Measurements from ENCODE around the gene RAD21L1.
"Not testable (repeated sequence)": the region's sequence is repeated elsewhere in the genome, so short reads cannot be mapped to it uniquely, and the experiment has no call there.

The RAD21L1 gene

GRCh38 chr20:1229541-1229940 lies 3.7 kb downstream of the RAD21L1 start:
- DNase-seq (ENCODE audit: low read depth) = no peak

GRCh38 chr20:1232286-1233111 lies 6.7 kb downstream of the RAD21L1 start:
- no peak for DNase-seq (ENCODE audit: low read depth)

- DNase-seq (ENCODE audit: low read depth) = no peak
Observed at GRCh38 chr20:1240549-1240948, 14.7 kb downstream of the RAD21L1 start.

GRCh38 chr20:1241456-1241855 lies 15.6 kb downstream of the RAD21L1 start:
- DNase-seq (ENCODE audit: low read depth) = no peak

GRCh38 chr20:1242099-1242498 lies 16.3 kb downstream of the RAD21L1 start:
- no peak for DNase-seq (ENCODE audit: low read depth)

GRCh38 chr20:1242530-1242929 lies 16.7 kb downstream of the RAD21L1 start:
- peak; percentile 72 for DNase-seq (ENCODE audit: low read depth)

GRCh38 chr20:1245578-1245977 lies 19.7 kb downstream of the RAD21L1 start:
- DNase-seq (ENCODE audit: low read depth) = no peak

- no peak for DNase-seq (ENCODE audit: low read depth)
Observed at GRCh38 chr20:1247689-1248088, 21.8 kb downstream of the RAD21L1 start.

- DNase-seq (ENCODE audit: low read depth) = not testable (repeated sequence)
Observed at GRCh38 chr20:1250282-1250681, 24.4 kb downstream of the RAD21L1 start.

GRCh38 chr20:1252416-1252815 lies 26.6 kb downstream of the RAD21L1 start:
- no peak for DNase-seq (ENCODE audit: low read depth)

- DNase-seq (ENCODE audit: low read depth) = no peak
Observed at GRCh38 chr20:1254254-1254653, 28.4 kb downstream of the RAD21L1 start.

- DNase-seq (ENCODE audit: low read depth) = no peak
Observed at GRCh38 chr20:1255675-1256074, 29.8 kb downstream of the RAD21L1 start.

- no peak for DNase-seq (ENCODE audit: low read depth)
Observed at GRCh38 chr20:1263853-1264252, 38.0 kb downstream of the RAD21L1 start.

- no peak for DNase-seq (ENCODE audit: low read depth)
Observed at GRCh38 chr20:1264727-1265126, 38.9 kb downstream of the RAD21L1 start.

- no peak for DNase-seq (ENCODE audit: low read depth)
Observed at GRCh38 chr20:1265226-1265915, 39.5 kb downstream of the RAD21L1 start.

GRCh38 chr20:1265916-1266166 lies 40.0 kb downstream of the RAD21L1 start:
- no peak for DNase-seq (ENCODE audit: low read depth)

GRCh38 chr20:1266167-1266973 lies 40.5 kb downstream of the RAD21L1 start, which contains the start of gene SNPH:
Gene SNPH, plus strand, starts transcription at chr20:1266294. Its CDS starts 29,946 bp downstream, at chr20:1296240.
- DNase-seq (ENCODE audit: low read depth) = peak; percentile 33

- no peak for DNase-seq (ENCODE audit: low read depth)
Observed at GRCh38 chr20:1267161-1267560, 41.3 kb downstream of the RAD21L1 start.

GRCh38 chr20:1267809-1268374 lies 42.0 kb downstream of the RAD21L1 start:
- no peak for DNase-seq (ENCODE audit: low read depth)

- DNase-seq (ENCODE audit: low read depth) = no peak
Observed at GRCh38 chr20:1269235-1269634, 43.4 kb downstream of the RAD21L1 start.

- DNase-seq (ENCODE audit: low read depth) = no peak
Observed at GRCh38 chr20:1269850-1270249, 44.0 kb downstream of the RAD21L1 start.

GRCh38 chr20:1272368-1273100 lies 46.7 kb downstream of the RAD21L1 start:
- DNase-seq (ENCODE audit: low read depth) = no peak

Data from HS-27A (cell line).